Gastroesophageal sphincter (tissue), 4 donors: ENCODE measurements around the gene FGGY. TPM values are rescaled to one million over a fixed set of nuclear protein-coding genes. Genes with fewer than 3 reads are reported as not detected.
"Not testable (repeated sequence)": the region's sequence is repeated elsewhere in the genome, so short reads cannot be mapped to it uniquely, and the experiment has no call there.

Experiments
- ATAC-seq: fragments of 150-250 bp; one replicate; pipeline ENCODE4 v1.9.1; 2016; ENCODE audit warnings: mild to moderate bottlenecking, moderate library complexity
- H3K27ac ChIP-seq, 4 donors: fragments of 200-600 bp; sonication (generic) in 3 of 4; 1 replicate in 3 of 4; 2 replicates in 1 of 4; pipeline ENCODE4 v1.5.1; 2016 to 2019
- H3K27me3 ChIP-seq: fragments of 200-600 bp; sonication (generic); one replicate; pipeline ENCODE4 v1.5.1; 2019
- H3K36me3 ChIP-seq, 2 donors: fragments of 200-600 bp; sonication (generic); one replicate each; pipeline ENCODE4 v1.5.1; 2019; ENCODE audit warnings: control low read depth in 1 of 2
- H3K4me1 ChIP-seq, 3 donors: fragments of 200-600 bp; sonication (generic); 1 replicate in 2 of 3; 2 replicates in 1 of 3; pipeline ENCODE4 v1.5.1; 2016 to 2019; ENCODE audit warnings: control low read depth in 2 of 3
- H3K4me3 ChIP-seq, 2 donors: fragments of 200-600 bp; sonication (generic); one replicate each; pipeline ENCODE4 v1.5.1; 2019; ENCODE audit warnings: mild to moderate bottlenecking in 1 of 2, moderate library complexity in 1 of 2
- H3K9me3 ChIP-seq, 3 donors: fragments of 200-600 bp; sonication (generic); one replicate each; pipeline ENCODE4 v1.5.1; 2017 to 2019; ENCODE audit warnings: control low read depth in 2 of 3
- CTCF ChIP-seq, 4 experiments: fragments of 200-600 bp in 2 of 4; fragments of 450-650 bp in 2 of 4; sonication (generic) in 1 of 4; IDR thresholded peaks; one replicate each; pipeline ENCODE4 v1.5.1; 2017 to 2019; ENCODE audit warnings: antibody characterized with exemption in 4 of 4, mild to moderate bottlenecking in 2 of 4, moderate library complexity in 2 of 4
- EP300 ChIP-seq: sonication (generic); formaldehyde crosslinking; IDR thresholded peaks from one replicate; pipeline ENCODE4 v1.6.1; 2017; ENCODE audit warnings: antibody characterized with exemption, mild to moderate bottlenecking
- POLR2A ChIP-seq, 2 donors: fragments of 450-650 bp; IDR thresholded peaks; one replicate each; pipeline ENCODE4 v1.6.1; 2017; ENCODE audit warnings: antibody characterized with exemption in 2 of 2, mild to moderate bottlenecking in 2 of 2, moderate library complexity in 1 of 2
- POLR2AphosphoS5 ChIP-seq: sonication (generic); formaldehyde crosslinking; IDR thresholded peaks from one replicate; pipeline ENCODE4 v1.6.1; 2017; ENCODE audit warnings: antibody characterized with exemption
- WGBS, 2 donors: methylation state at CpG; one replicate each; pipeline ENCODE4 v1.1.5; 2018; ENCODE audit warnings: low coverage in 1 of 2; 5-methylcytosine and 5-hydroxymethylcytosine counted together
- total RNA-seq, 4 donors: library from RNA; depleted of rRNA; stranded (reverse); fragments of >200 nt; gene quantifications; one replicate each; pipeline ENCODE4 v1.1.0, GENCODE V29; 2016

Gene FGGY
- total RNA-seq, 4 donors from 2014 or later, result 19.0 to 29.6 (median 25.2) TPM

DNA sequence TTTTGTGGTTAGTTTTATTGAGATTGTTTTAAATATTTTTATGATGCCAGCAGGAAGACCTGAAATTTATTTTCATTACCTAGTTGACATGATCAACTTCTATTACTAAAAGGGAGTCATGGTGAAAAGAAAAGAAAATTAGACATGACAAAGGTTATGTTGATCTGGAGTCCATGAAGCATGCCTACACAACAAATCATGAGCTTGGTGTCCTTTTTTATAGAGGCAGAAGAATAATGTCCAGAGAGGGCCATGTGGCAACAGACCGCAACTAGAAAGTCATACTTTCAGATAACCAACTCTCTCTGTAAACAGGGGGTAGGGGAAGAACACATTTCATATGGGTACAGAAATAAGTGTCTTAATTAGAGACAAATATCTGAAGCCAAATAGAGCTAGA, 342.4 kb downstream of the FGGY start:
- Histone ChIP-seq H3K9me3 (no peaks in the 10 kb centered on the region), H3K4me1 (peaks cover 0 to 8% (median 6%) of the 10 kb centered on the region in 3 donors), H3K27me3 (no peaks in the 10 kb centered on the region), H3K27ac (no peak overlapping the region), H3K36me3 (no peaks in the 10 kb centered on the region), H3K4me3 (no peak overlapping the region)
- no peak for ATAC-seq
- TF ChIP-seq POLR2AphosphoS5 (no peak), POLR2A (IDR thresholded peaks at IDR 0.05) (no peak), CTCF (IDR thresholded peaks at IDR 0.05) (no peak), EP300 (no peak)
- 92 to 100% methylated on average over 1 of the region's 1 CpG for WGBS, 2 donors

- Histone ChIP-seq H3K27ac (no peak overlapping the region), H3K4me1 (peaks cover 0 to 8% (median 6%) of the 10 kb centered on the region in 3 donors), H3K9me3 (no peaks in the 10 kb centered on the region), H3K4me3 (no peak overlapping the region), H3K27me3 (no peaks in the 10 kb centered on the region), H3K36me3 (no peaks in the 10 kb centered on the region)
- TF ChIP-seq EP300 (no peak), POLR2AphosphoS5 (no peak), CTCF (IDR thresholded peaks at IDR 0.05) (no peak), POLR2A (IDR thresholded peaks at IDR 0.05) (no peak)
- ATAC-seq, result no peak
- WGBS, 2 donors, result 90% methylated on average over 2 of the region's 2 CpGs
Measured at GRCh38 chr1:59640851-59641250, 344.0 kb downstream of the FGGY start.

GRCh38 chr1:59641836-59642235, 344.9 kb downstream of the FGGY start:
- H3K9me3 ChIP-seq, result no peaks in the 10 kb centered on the region
- H3K27ac ChIP-seq, result no peak overlapping the region
- ATAC-seq, result no peak
- H3K27me3 ChIP-seq, result no peaks in the 10 kb centered on the region
- TF ChIP-seq CTCF (IDR thresholded peaks at IDR 0.05) (no peak), POLR2AphosphoS5 (no peak), EP300 (no peak), POLR2A (IDR thresholded peaks at IDR 0.05) (no peak)
- WGBS, 2 donors, result 75 to 86% methylated on average over 2 of the region's 2 CpGs
- peaks cover 0 to 8% (median 6%) of the 10 kb centered on the region in 3 donors for H3K4me1 ChIP-seq
- no peaks in the 10 kb centered on the region for H3K36me3 ChIP-seq
- H3K4me3 ChIP-seq, result no peak overlapping the region

GRCh38 chr1:59643526-59643925, 346.6 kb downstream of the FGGY start:
- no peaks in the 10 kb centered on the region for H3K36me3 ChIP-seq
- no peaks in the 10 kb centered on the region for H3K9me3 ChIP-seq
- no peak for ATAC-seq
- WGBS, 2 donors, result 100% methylated on average over 1 of the region's 1 CpG
- H3K27ac ChIP-seq, result no peak overlapping the region
- H3K27me3 ChIP-seq, result no peaks in the 10 kb centered on the region
- H3K4me1 ChIP-seq, result peaks cover 0 to 1% (median under 1%) of the 10 kb centered on the region in 3 donors
- TF ChIP-seq POLR2AphosphoS5 (no peak), POLR2A (IDR thresholded peaks at IDR 0.05) (no peak), EP300 (no peak), CTCF (IDR thresholded peaks at IDR 0.05) (no peak)
- no peak overlapping the region for H3K4me3 ChIP-seq

DNA sequence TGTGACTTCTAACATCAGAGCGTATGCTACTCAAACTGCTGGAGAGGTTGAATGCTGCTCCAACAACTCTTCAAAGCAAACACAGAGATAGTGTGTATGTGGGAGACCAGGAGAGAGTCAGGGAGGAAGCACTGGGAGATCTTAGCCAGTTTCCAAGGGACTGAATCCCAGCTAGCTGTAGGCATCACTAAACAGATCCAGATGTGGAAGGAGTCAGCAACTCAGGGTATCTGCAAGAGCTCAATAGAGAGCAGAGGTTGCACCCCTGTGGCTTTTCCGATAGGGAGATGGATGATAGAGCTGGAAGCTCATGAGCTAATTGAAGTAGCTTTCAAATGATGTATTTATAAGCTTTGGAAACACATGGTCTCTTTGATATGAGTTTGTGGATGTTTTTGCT, 349.0 kb downstream of the FGGY start:
- Histone ChIP-seq H3K4me3 (no peak overlapping the region), H3K27me3 (no peaks in the 10 kb centered on the region), H3K4me1 (no peaks in the 10 kb centered on the region), H3K9me3 (no peaks in the 10 kb centered on the region), H3K27ac (no peak overlapping the region), H3K36me3 (no peaks in the 10 kb centered on the region)
- WGBS, 2 donors, result 47 to 90% methylated on average over 1 to 2 of the region's 2 CpGs
- TF ChIP-seq POLR2AphosphoS5 (no peak), CTCF (IDR thresholded peaks at IDR 0.05) (no peak), POLR2A (IDR thresholded peaks at IDR 0.05) (no peak), EP300 (no peak)
- ATAC-seq, result peak; percentile 48

DNA sequence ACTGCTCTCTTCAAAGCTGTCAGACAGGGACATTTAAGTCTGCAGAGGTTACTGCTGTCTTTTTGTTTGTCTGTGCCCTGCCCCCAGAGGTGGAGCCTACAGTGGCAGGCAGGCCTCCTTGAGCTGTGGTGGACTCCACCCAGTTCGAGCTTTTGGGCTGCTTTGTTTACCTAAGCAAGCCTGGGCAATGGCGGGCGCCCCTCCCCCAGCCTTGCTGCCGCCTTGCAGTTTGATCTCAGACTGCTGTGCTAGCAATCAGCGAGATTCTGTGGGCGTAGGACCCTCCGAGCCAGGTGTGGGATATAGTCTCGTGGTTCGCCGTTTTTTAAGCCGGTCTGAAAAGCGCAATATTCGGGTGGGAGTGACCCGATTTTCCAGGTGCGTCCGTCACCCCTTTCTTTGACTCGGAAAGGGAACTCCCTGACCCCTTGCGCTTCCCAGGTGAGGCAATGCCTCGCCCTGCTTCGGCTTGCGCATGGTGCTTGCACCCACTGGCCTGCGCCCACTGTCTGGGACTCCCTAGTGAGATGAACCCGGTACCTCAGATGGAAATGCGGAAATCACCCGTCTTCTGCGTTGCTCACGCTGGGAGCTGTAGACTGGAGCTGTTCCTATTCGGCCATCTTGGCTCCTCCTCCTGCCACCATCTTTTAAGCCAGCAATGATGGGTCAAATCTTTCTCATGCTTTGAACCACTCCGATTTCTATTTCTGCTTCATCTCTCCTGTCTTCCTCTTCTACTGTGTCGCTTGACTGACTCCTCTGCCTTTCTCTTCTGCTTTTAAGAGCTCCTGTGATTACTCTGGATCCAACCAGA, 356.5 kb downstream of the FGGY start:
- not testable (repeated sequence) for H3K36me3 ChIP-seq, H3K27me3 ChIP-seq, ATAC-seq, H3K27ac ChIP-seq, H3K4me3 ChIP-seq, H3K4me1 ChIP-seq, H3K9me3 ChIP-seq
- WGBS, 2 donors, result 91 to 100% methylated on average over 2 to 5 of the region's 30 CpGs
